HFFc6 (cell line): ENCODE data around the gene MAFG. TPM values are rescaled to one million over a fixed set of nuclear protein-coding genes. Genes with fewer than 3 reads are reported as not detected.

ENCODE experiments used
- DNase-seq: peaks from one replicate; pipeline ENCODE4 v3.0.0-alpha.2; 2018
- H3K27ac Mint-ChIP-seq: 2 replicates; pipeline ENCODE4 v1.8.0; 2020; ENCODE audit warnings: mild to moderate bottlenecking, mixed read lengths
- H3K27me3 Mint-ChIP-seq: 2 replicates; pipeline ENCODE4 v1.8.0; 2021; ENCODE audit warnings: mild to moderate bottlenecking, moderate library complexity, mixed read lengths; ENCODE audit not compliant: insufficient read depth
- H3K36me3 Mint-ChIP-seq: 2 replicates; pipeline ENCODE4 v1.8.0; 2021; ENCODE audit warnings: low read depth, mixed read lengths
- H3K4me1 Mint-ChIP-seq: 2 replicates; pipeline ENCODE4 v1.8.0; 2020; ENCODE audit warnings: low read depth, mixed read lengths
- H3K4me3 Mint-ChIP-seq: 2 replicates; pipeline ENCODE4 v1.8.0; 2020; ENCODE audit warnings: mild to moderate bottlenecking, moderate library complexity, mixed read lengths
- H3K9me3 Mint-ChIP-seq: 2 replicates; pipeline ENCODE4 v1.8.0; 2020; ENCODE audit warnings: mild to moderate bottlenecking, mixed read lengths
- CTCF ChIP-seq: fragments of 200-600 bp; sonication (generic); IDR thresholded peaks from 2 replicates; pipeline ENCODE4 v1.5.0; 2021; ENCODE audit warnings: antibody characterized with exemption, mild to moderate bottlenecking
- total RNA-seq, 6 experiments: library from RNA; stranded (reverse); fragmentation: NEBNext Ultra II Directional; extraction: Animal tissue kit (Norgen Biotek cat#: 25700); gene quantifications; 2 replicates in 1 of 6; 3 replicates in 5 of 6; pipeline ENCODE4 v1.2.3, GENCODE V29; 2021

The MAFG gene
- total RNA-seq, 6 experiments from 2014 or later = 17.7 to 22.4 (median 18.2) TPM

DNA sequence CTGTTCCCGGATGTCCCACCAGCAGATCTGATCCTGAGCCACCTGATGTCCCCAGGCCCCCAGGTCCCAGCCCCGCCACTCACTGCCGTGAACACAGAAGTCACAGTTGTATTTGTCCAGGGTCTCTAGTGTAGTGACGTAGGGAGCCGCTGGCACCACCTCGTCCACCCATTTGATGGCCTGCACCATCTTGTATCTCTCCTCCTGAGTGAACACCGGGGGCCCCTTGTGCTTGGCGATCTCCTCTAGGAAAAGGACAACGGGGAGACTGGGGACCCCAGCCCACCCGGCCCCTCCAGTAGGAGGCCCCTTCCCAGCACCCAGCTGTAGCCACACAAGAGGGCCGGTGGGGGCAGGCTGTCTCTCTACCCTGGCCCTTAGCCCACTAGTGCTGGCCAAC is 18.7 kb downstream of the MAFG start:
- no peak overlapping the region for H3K4me3 Mint-ChIP-seq
- H3K27me3 Mint-ChIP-seq = no peaks in the 10 kb centered on the region
- H3K36me3 Mint-ChIP-seq = peaks cover 17% of the 10 kb centered on the region
- H3K9me3 Mint-ChIP-seq = no peaks in the 10 kb centered on the region
- no peak overlapping the region for H3K27ac Mint-ChIP-seq
- no peaks in the 10 kb centered on the region for H3K4me1 Mint-ChIP-seq
- no peak for DNase-seq
- TF ChIP-seq CTCF = no peak

DNA sequence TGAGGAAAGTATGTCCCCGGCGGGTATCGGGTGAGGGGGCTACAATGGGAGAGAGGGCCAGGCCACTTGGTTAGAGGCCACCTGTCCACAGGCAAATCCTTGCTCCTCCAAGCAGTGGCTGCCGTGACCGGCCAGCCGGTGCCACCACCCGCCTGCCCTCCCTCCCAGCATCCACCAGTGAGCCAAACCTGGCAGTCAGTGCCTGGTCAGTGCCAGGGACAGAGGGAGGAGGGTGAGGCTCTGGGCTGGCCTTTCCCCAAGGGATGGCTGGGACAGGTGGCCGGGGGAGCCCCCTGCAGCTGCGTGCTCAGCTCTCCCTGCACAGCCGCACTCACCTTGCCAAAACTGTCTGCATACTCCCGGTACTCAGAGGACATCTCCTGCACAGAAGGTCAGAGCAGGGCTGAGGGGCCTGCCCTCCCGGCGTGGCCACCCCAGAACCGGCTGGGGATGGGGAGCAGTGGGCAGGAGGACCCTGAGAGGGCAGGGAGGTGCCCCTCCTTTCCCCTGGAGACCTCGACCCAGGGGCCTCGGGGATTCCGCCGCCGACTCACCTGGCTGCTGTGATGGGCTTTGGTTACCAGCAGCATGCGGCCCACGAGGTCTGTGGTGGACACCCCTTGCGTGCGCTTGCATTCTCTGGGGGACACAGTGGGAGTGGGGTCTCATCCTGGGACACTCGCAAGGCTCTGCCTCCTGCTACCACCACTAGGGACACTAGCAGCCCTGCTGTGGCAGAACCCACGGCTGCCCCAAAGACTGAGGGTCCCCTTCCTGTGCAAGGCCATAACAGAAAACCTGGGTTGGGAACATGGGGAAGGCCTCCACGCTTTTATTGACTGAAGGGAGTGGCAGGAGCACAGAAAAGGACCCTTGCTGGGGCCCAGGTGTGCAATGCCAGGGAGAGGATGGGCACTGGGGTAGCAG is 20.1 kb downstream of the MAFG start:
- peak; percentile 35 for TF ChIP-seq CTCF
- Mint-ChIP-seq H3K4me1 (no peaks in the 10 kb centered on the region), H3K27ac (no peak overlapping the region), H3K4me3 (no peak overlapping the region), H3K36me3 (peaks cover 5% of the 10 kb centered on the region), H3K27me3 (no peaks in the 10 kb centered on the region), H3K9me3 (no peaks in the 10 kb centered on the region)
- DNase-seq = no peak

DNA sequence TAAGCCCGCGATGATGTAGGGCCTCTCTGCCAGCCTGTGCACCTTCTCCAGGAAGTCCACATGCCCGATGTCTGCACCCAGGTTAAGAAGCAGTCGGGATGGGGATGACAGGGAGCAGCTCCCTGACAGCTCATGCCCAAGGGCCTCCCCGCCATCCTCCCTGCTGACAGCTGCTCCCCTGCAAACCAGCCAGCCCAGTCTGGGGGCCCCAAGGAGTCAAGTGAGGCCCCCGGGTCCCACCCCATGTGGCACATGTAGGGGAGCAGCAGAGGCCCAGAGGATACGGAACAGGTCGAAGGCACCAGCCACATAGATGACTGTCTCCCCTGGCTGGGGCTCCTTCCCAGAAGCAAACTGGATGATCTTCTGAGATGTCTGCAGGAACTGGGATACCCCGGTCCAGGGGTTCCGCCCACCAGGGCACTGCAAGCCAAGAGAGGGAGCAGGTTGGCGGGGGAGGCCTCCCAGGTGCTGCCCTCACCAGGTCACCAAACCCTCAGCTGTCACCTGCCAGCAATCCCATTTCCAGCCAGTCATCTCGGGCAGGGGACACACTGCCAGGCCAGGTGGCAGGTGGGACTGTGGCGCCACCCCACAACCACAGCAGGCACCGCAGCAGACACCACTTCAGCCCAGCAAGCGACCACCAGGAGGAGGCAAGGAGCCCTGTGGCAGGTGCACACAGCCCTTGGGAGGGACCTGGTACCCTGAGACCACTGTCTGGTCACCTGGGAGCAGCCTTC is 20.9 kb downstream of the MAFG start:
- no peaks in the 10 kb centered on the region for H3K4me1 Mint-ChIP-seq
- H3K9me3 Mint-ChIP-seq = no peaks in the 10 kb centered on the region
- peak; percentile 38 for TF ChIP-seq CTCF
- H3K4me3 Mint-ChIP-seq = no peak overlapping the region
- no peaks in the 10 kb centered on the region for H3K36me3 Mint-ChIP-seq
- no peak overlapping the region for H3K27ac Mint-ChIP-seq
- H3K27me3 Mint-ChIP-seq = no peaks in the 10 kb centered on the region
- no peak for DNase-seq

DNA sequence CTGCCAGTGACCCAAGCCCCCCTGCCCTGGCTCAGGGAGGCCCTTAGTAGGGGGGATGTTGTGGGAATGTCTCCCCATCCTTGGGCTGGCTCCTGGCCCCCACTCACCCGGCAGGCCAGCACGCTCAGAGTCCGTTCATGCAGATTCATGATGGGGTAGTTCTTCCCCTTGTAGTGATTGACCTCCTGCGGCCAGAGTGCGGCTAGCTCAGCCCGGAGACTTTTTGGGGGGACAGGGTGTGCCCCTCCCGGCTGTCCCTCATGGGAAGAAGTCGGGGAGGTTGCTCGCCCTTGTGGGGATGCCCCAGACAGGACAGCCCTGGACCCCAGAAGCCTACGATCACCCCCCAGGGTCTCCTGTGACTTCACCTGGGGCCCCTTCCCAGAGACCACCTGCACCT is 21.5 kb downstream of the MAFG start:
- no peak for DNase-seq
- no peak for TF ChIP-seq CTCF
- no peaks in the 10 kb centered on the region for H3K4me1 Mint-ChIP-seq
- peaks cover 4% of the 10 kb centered on the region for H3K36me3 Mint-ChIP-seq
- no peaks in the 10 kb centered on the region for H3K9me3 Mint-ChIP-seq
- peaks cover 2% of the 10 kb centered on the region for H3K27me3 Mint-ChIP-seq
- H3K27ac Mint-ChIP-seq = no peak overlapping the region
- H3K4me3 Mint-ChIP-seq = no peak overlapping the region

DNA sequence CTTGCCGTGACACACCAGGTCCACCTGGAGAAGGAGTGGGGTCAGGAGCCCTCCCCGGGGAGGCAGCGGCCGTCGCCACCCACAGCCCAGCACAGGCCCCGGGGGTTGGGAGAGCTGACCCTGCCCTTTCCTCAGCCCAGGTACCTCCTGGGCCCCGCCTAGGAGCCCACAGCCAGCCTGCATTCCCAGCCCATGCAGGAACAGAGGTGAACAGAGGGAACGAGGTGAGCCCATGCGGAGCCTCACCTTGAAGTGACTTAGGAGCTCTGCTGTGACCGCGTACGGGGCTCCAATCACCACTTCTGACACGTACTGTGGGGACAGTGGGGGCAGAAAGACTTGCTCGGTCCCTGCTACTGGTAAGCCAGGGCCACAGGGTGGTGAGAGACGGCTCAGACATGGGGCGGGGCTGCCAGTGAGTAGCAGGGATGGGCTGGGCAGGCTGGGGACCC is 22.1 kb downstream of the MAFG start:
- DNase-seq = no peak
- Mint-ChIP-seq H3K36me3 (peaks cover 7% of the 10 kb centered on the region), H3K27ac (no peak overlapping the region), H3K27me3 (peaks cover 4% of the 10 kb centered on the region), H3K4me1 (no peaks in the 10 kb centered on the region), H3K4me3 (no peak overlapping the region), H3K9me3 (no peaks in the 10 kb centered on the region)
- no peak for TF ChIP-seq CTCF
